B cell (primary cell): Measurements from ENCODE around the gene GBP2. TPM values are rescaled to one million over a fixed set of nuclear protein-coding genes. Genes with fewer than 3 reads are reported as not detected.

Experiments used
- ATAC-seq: fragments of 200-7000 bp; cut with Tn5 transposase; one replicate; pipeline ENCODE4 v1.10.0; 2021; ENCODE audit warnings: low read depth, mild to moderate bottlenecking, moderate number of reproducible peaks, moderate library complexity
- CTCF ChIA-PET: fragments of 350-600 bp; sonication (Branson Sonifier 250); formaldehyde crosslinking; loops from one replicate; lab custom pipeline; 2021; ENCODE audit warnings: antibody characterized with exemption, inconsistent platforms; lab: Charles Lee
- POLR2A ChIA-PET: fragments of 350-600 bp; sonication (Branson Sonifier 250); formaldehyde crosslinking; loops from one replicate; lab custom pipeline; 2021; ENCODE audit warnings: antibody characterized with exemption; lab: Charles Lee
- DNase-seq: peaks from one replicate; pipeline ENCODE4 v3.0.0; 2013
- H2AFZ ChIP-seq: 2 replicates; pipeline ENCODE4 v1.6.1; 2012; ENCODE audit warnings: mild to moderate bottlenecking, low read depth, low read length; ENCODE audit not compliant: insufficient read depth, poor library complexity, severe bottlenecking
- H3K27ac ChIP-seq, 2 donors: 1 replicate in 1 of 2; 2 replicates in 1 of 2; pipeline ENCODE4 v1.5.1; 2012 to 2013; ENCODE audit warnings: low read length in 2 of 2, mild to moderate bottlenecking in 2 of 2, moderate library complexity in 1 of 2
- H3K27me3 ChIP-seq, 4 experiments: fragments of 200-600 bp in 1 of 4; sonication (generic) in 1 of 4; replicated peaks in 1 of 4; 1 replicate in 2 of 4; 2 replicates in 2 of 4; pipeline versions ENCODE4 v1.6.1 to v1.7.0; 2013 to 2016; ENCODE audit warnings: low read length in 3 of 4, mild to moderate bottlenecking in 2 of 4, mixed read lengths in 1 of 4, moderate library complexity in 1 of 4; ENCODE audit not compliant: insufficient read depth in 4 of 4, control insufficient read depth in 3 of 4; ENCODE audit errors: control extremely low read depth in 1 of 4
- H3K36me3 ChIP-seq, 2 experiments: replicated peaks in 1 of 2; 1 replicate in 1 of 2; 2 replicates in 1 of 2; pipeline versions ENCODE4 v1.6.1 to v1.7.1; 2013; ENCODE audit warnings: low read length in 1 of 2; ENCODE audit not compliant: insufficient read depth in 2 of 2, control insufficient read depth in 1 of 2; ENCODE audit errors: control extremely low read depth in 1 of 2, extremely low read depth in 1 of 2
- H3K4me1 ChIP-seq, 2 donors: fragments of 200-600 bp in 1 of 2; sonication (generic) in 1 of 2; 1 replicate in 1 of 2; 2 replicates in 1 of 2; pipeline versions ENCODE4 v1.5.1 to v1.6.1; 2013 to 2017; ENCODE audit warnings: low read length in 2 of 2; ENCODE audit not compliant: control insufficient read depth in 2 of 2, insufficient read depth in 2 of 2
- H3K4me2 ChIP-seq: replicated peaks from 2 replicates; pipeline ENCODE3; 2012; ENCODE audit warnings: mild to moderate bottlenecking, low read depth, low read length; ENCODE audit not compliant: poor library complexity, severe bottlenecking
- H3K4me3 ChIP-seq, 5 experiments: fragments of 200-600 bp in 1 of 5; sonication (generic) in 1 of 5; 1 replicate in 3 of 5; 2 replicates in 2 of 5; pipeline versions ENCODE4 v1.5.1 to v1.7.0; 2011 to 2016; ENCODE audit warnings: low read length in 4 of 5, mild to moderate bottlenecking in 4 of 5, low read depth in 2 of 5, control low read depth in 1 of 5, moderate library complexity in 1 of 5; ENCODE audit not compliant: insufficient read depth in 1 of 5; ENCODE audit errors: control extremely low read depth in 1 of 5, extremely low read depth in 1 of 5
- H3K79me2 ChIP-seq: fragments of 200-600 bp; sonication (generic); one replicate; pipeline ENCODE4 v1.6.0; 2016; ENCODE audit warnings: low read length; ENCODE audit not compliant: control insufficient read depth, insufficient read depth
- H3K9ac ChIP-seq: fragments of 200-600 bp; sonication (generic); 2 replicates; pipeline ENCODE4 v1.6.1; 2017; ENCODE audit warnings: mild to moderate bottlenecking, low read length, moderate library complexity
- H3K9me3 ChIP-seq, 3 donors: one replicate each; pipeline versions ENCODE4 v1.6.1 to v1.7.1; 2013; ENCODE audit warnings: low read length in 2 of 3; ENCODE audit not compliant: control insufficient read depth in 2 of 3, insufficient read depth in 1 of 3; ENCODE audit errors: control extremely low read depth in 1 of 3
- H4K20me1 ChIP-seq: 2 replicates; pipeline ENCODE4 v1.6.0; 2012; ENCODE audit warnings: mild to moderate bottlenecking, low read length; ENCODE audit not compliant: insufficient read depth, control insufficient read depth, poor library complexity, severe bottlenecking
- H3K27ac Mint-ChIP-seq: one replicate; pipeline ENCODE4 v1.8.0; 2021; ENCODE audit warnings: mixed read lengths
- H3K27me3 Mint-ChIP-seq: one replicate; pipeline ENCODE4 v1.8.0; 2021; ENCODE audit warnings: mixed read lengths
- H3K4me1 Mint-ChIP-seq: one replicate; pipeline ENCODE4 v1.8.0; 2021; ENCODE audit warnings: mixed read lengths
- H3K4me3 Mint-ChIP-seq: one replicate; pipeline ENCODE4 v1.8.0; 2021; ENCODE audit warnings: mixed read lengths
- H3K9me3 Mint-ChIP-seq: one replicate; pipeline ENCODE4 v1.8.0; 2022; ENCODE audit warnings: mixed read lengths; ENCODE audit not compliant: insufficient read depth
- EZH2 ChIP-seq: IDR thresholded peaks from 2 replicates; pipeline ENCODE4 v1.6.1; 2012; ENCODE audit warnings: borderline replicate concordance, low read depth, mild to moderate bottlenecking, moderate library complexity, low read length; ENCODE audit not compliant: insufficient read depth, poor library complexity, severe bottlenecking
- whole genome bisulfite sequencing: methylation state at CpG from one replicate; pipeline ENCODE4 v1.1.5; 2013; ENCODE audit warnings: missing lambda C conversion rate; ENCODE audit not compliant: insufficient coverage; 5-methylcytosine and 5-hydroxymethylcytosine counted together
- intact Hi-C: fragments of 100-400 bp; cut with micrococcal nuclease; formaldehyde crosslinking; loops from one replicate; pipeline ENCODE4 v1.10.0; 2022
- polyA plus RNA-seq: library from polyadenylated mRNA; depleted of rRNA; stranded (reverse); fragments of >200 nt; gene quantifications from 2 replicates; pipeline ENCODE4 v1.2.3, GENCODE V29; 2012
- total RNA-seq, 2 donors: library from RNA; stranded (reverse); fragments of 120-200 nt in 1 of 2; gene quantifications; 1 replicate in 1 of 2; 2 replicates in 1 of 2; pipeline versions ENCODE4 v1.2.3 to v1.2.4, GENCODE V29; 2013 to 2022
- TF ChIP-seq, protein P1 (sequence below): fragments of 200-600 bp; IDR thresholded peaks from one replicate; pipeline ENCODE4 v1.8.0; 2022; ENCODE audit warnings: antibody characterized with exemption, mild to moderate bottlenecking

The GBP2 gene
- total and polyA plus RNA-seq, 2 donors (not counting 1 experiment from before 2014, with no cell fraction given) = 8.2 to 31.9 TPM

DNA sequence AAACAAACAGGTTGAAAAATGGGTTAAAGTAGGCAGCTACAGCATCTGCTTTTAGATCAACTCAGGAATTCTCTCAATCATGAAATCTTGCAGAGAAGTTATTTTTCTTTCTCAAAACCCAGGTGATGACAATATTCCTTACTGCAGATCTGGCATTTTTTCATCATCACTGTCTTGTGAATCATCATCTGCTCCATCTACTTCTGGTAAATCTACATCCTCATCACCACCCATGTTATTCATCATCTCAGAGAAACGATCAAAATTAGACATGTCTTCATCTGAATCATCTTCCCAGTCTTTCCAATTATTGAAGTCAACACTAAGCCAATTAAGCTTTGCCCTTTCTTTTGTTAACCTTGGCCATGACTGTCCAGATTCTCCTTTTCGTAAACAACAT lies 21.8 kb downstream of the GBP2 start:
- no peak overlapping the region for H3K4me3 Mint-ChIP-seq
- Histone ChIP-seq H3K9me3 (peaks cover 0 to 3% (median 0%) of the 10 kb centered on the region in 3 donors), H3K27me3 (no peaks in the 10 kb centered on the region), H3K4me1 (no peaks in the 10 kb centered on the region), H3K79me2 (no peaks in the 10 kb centered on the region), H3K27ac (no peak overlapping the region), H4K20me1 (no peaks in the 10 kb centered on the region), H2AFZ (no peak overlapping the region), H3K4me3 (no peak overlapping the region), H3K9ac (no peak overlapping the region), H3K4me2 (no peak overlapping the region), H3K36me3 (peaks cover 1 to 7% of the 10 kb centered on the region in 2 experiments)
- H3K9me3 Mint-ChIP-seq = no peaks in the 10 kb centered on the region
- ChIA-PET CTCF (interaction anchor here (1.1 kb wide), 1 partner anchor 18 kb away, joined by 3 read pairs; no protein-coding TSS in a partner anchor), POLR2A (no interaction called here)
- intact Hi-C loops = no loop called here
- H3K4me1 Mint-ChIP-seq = no peaks in the 10 kb centered on the region
- no peak overlapping the region for H3K27ac Mint-ChIP-seq
- WGBS = no CpG with 5 or more reads among the region's 2 CpGs
- ATAC-seq = no peak
- DNase-seq = no peak
- H3K27me3 Mint-ChIP-seq = peaks cover 6% of the 10 kb centered on the region
- TF ChIP-seq EZH2 = no peak
- TF ChIP-seq, protein P1, sequence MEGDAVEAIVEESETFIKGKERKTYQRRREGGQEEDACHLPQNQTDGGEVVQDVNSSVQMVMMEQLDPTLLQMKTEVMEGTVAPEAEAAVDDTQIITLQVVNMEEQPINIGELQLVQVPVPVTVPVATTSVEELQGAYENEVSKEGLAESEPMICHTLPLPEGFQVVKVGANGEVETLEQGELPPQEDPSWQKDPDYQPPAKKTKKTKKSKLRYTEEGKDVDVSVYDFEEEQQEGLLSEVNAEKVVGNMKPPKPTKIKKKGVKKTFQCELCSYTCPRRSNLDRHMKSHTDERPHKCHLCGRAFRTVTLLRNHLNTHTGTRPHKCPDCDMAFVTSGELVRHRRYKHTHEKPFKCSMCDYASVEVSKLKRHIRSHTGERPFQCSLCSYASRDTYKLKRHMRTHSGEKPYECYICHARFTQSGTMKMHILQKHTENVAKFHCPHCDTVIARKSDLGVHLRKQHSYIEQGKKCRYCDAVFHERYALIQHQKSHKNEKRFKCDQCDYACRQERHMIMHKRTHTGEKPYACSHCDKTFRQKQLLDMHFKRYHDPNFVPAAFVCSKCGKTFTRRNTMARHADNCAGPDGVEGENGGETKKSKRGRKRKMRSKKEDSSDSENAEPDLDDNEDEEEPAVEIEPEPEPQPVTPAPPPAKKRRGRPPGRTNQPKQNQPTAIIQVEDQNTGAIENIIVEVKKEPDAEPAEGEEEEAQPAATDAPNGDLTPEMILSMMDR = no peak

DNA sequence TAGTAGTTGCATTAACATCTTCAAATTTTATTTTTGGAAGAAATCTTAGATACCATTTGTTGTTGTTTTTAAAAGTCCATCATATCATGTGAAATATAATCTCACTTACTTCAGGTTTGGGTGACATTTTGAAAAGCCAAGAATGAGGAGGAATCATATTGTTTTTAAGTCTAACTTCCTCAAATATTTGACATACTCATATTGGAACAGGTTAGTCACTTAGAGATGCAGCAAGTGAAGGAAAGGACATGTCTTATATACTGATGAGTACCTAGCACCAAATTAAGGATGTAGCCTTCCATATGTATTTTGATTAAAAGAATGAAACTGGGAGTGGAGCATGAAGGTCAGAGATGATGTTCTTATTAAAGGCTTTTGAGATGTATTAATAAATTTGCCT lies 23.9 kb downstream of the GBP2 start:
- Histone ChIP-seq H3K4me2 (no peak overlapping the region), H3K4me1 (no peaks in the 10 kb centered on the region), H3K9me3 (peaks cover 0 to 3% (median 0%) of the 10 kb centered on the region in 3 donors), H4K20me1 (no peaks in the 10 kb centered on the region), H3K4me3 (no peak overlapping the region), H2AFZ (no peak overlapping the region), H3K27me3 (no peaks in the 10 kb centered on the region), H3K27ac (no peak overlapping the region), H3K79me2 (no peaks in the 10 kb centered on the region), H3K36me3 (peaks cover 1 to 5% of the 10 kb centered on the region in 2 experiments), H3K9ac (no peak overlapping the region)
- Mint-ChIP-seq H3K4me3 (no peak overlapping the region), H3K27me3 (peaks cover 6% of the 10 kb centered on the region), H3K9me3 (peaks cover 4% of the 10 kb centered on the region), H3K4me1 (no peaks in the 10 kb centered on the region), H3K27ac (no peak overlapping the region)
- no peak for DNase-seq
- intact Hi-C loops = no loop called here
- no peak for ATAC-seq
- TF ChIP-seq EZH2 = no peak
- TF ChIP-seq, protein P1 = no peak
- ChIA-PET CTCF (no interaction called here), POLR2A (no interaction called here)
